OCI-LY7 (cell line): Measurements from ENCODE around the gene CLEC16A. TPM values are rescaled to one million over a fixed set of nuclear protein-coding genes. Genes with fewer than 3 reads are reported as not detected.

Experiments used
- BruUV-seq: library from RNA; stranded (reverse); fragments of 400-500 nt; replicated peaks from 2 replicates; lab custom pipeline; 2021; lab: Mats Ljungman, UMichigan
- CTCF ChIA-PET: fragments of 300-600 bp; sonication (Branson Sonifier 250); formaldehyde crosslinking; loops from one replicate; lab custom pipeline; 2022; ENCODE audit warnings: antibody characterized with exemption; ENCODE audit not compliant: unreplicated experiment; lab: Charles Lee
- POLR2A ChIA-PET: fragments of 300-600 bp; sonication (Branson Sonifier 250); formaldehyde crosslinking; loops from one replicate; lab custom pipeline; 2022; ENCODE audit warnings: antibody characterized with exemption; lab: Charles Lee
- DNase-seq: peaks from one replicate; pipeline ENCODE4 v3.0.0-alpha.2; 2015; ENCODE audit warnings: low spot score
- H2AFZ ChIP-seq: fragments of 200-600 bp; sonication (generic), shearing (Covaris generic); 2 replicates; pipeline ENCODE4 v1.6.1; 2014; ENCODE audit warnings: mild to moderate bottlenecking, antibody characterized with exemption, low read length, moderate library complexity
- H3K27ac ChIP-seq: fragments of 200-600 bp; sonication (generic); 2 replicates; pipeline ENCODE4 v1.5.1; 2014; ENCODE audit warnings: mixed run types, low read depth, mild to moderate bottlenecking, moderate library complexity, low read length, inconsistent platforms; ENCODE audit not compliant: poor library complexity, severe bottlenecking
- H3K36me3 ChIP-seq: fragments of 200-600 bp; sonication (generic); 2 replicates; pipeline ENCODE4 v1.6.1; 2014; ENCODE audit warnings: mild to moderate bottlenecking, antibody characterized with exemption, low read length, moderate library complexity, mixed read lengths; ENCODE audit not compliant: insufficient read depth
- H3K4me1 ChIP-seq: fragments of 200-600 bp; sonication (generic); 2 replicates; pipeline ENCODE4 v1.5.1; 2014; ENCODE audit warnings: mild to moderate bottlenecking, low read length; ENCODE audit not compliant: insufficient read depth, poor library complexity, severe bottlenecking
- H3K4me2 ChIP-seq: fragments of 200-600 bp; sonication (generic); 2 replicates; pipeline ENCODE4 v1.6.1; 2014; ENCODE audit warnings: mild to moderate bottlenecking, low read length
- H3K4me3 ChIP-seq: fragments of 200-600 bp; sonication (generic); 2 replicates; pipeline ENCODE4 v1.5.1; 2014; ENCODE audit warnings: mild to moderate bottlenecking, low read depth, low read length; ENCODE audit not compliant: poor library complexity, severe bottlenecking
- H3K79me2 ChIP-seq: fragments of 200-600 bp; sonication (generic); 2 replicates; pipeline ENCODE4 v1.6.1; 2016; ENCODE audit warnings: low read depth, mild to moderate bottlenecking, low read length, moderate library complexity, mixed read lengths; ENCODE audit not compliant: insufficient read depth
- H3K9me2 ChIP-seq: fragments of 200-600 bp; sonication (generic); 2 replicates; pipeline ENCODE4 v1.6.1; 2016; ENCODE audit warnings: mild to moderate bottlenecking, low read length, mixed read lengths; ENCODE audit not compliant: insufficient read depth
- H3K9me3 ChIP-seq: fragments of 200-600 bp; sonication (generic); 2 replicates; pipeline ENCODE4 v1.6.1; 2014; ENCODE audit warnings: mild to moderate bottlenecking, mixed run types, low read length, mixed read lengths
- H4K20me1 ChIP-seq: fragments of 200-600 bp; sonication (generic); 2 replicates; pipeline ENCODE4 v1.6.1; 2014; ENCODE audit warnings: mild to moderate bottlenecking, antibody characterized with exemption, low read length, moderate library complexity, mixed read lengths; ENCODE audit not compliant: insufficient read depth
- EZH2phosphoT487 ChIP-seq: fragments of 200-600 bp; sonication (generic); IDR thresholded peaks from 2 replicates; pipeline ENCODE4 v1.6.1; 2018; ENCODE audit warnings: low read depth, borderline replicate concordance, mild to moderate bottlenecking, mixed run types, antibody characterized with exemption, low read length, moderate library complexity, mixed read lengths
- intact Hi-C: fragments of 100-400 bp; cut with micrococcal nuclease; formaldehyde crosslinking; loops from one replicate; pipeline ENCODE4 v1.10.0; 2022; ENCODE audit not compliant: unreplicated experiment
- total RNA-seq, 2 experiments: library from RNA; depleted of rRNA in 1 of 2; stranded (reverse); fragments of >200 nt in 1 of 2; shearing (Covaris generic) in 1 of 2; gene quantifications; 2 replicates each; pipeline ENCODE4 v1.2.3, GENCODE V29; 2014 to 2022
- TF ChIP-seq, protein P1 (sequence below): fragments of 200-600 bp; sonication (generic); conservative IDR thresholded peaks from 2 replicates; pipeline ENCODE4 v1.5.1; 2014; ENCODE audit warnings: mild to moderate bottlenecking, antibody characterized with exemption, low read length, moderate library complexity, mixed read lengths

CLEC16A gene
- total RNA-seq, 2 experiments from 2014 or later, result 26.2 to 50.9 TPM

GRCh38 chr16:11126399-11127054 is 182.2 kb downstream of the CLEC16A start:
- peaks cover 57% of the 10 kb centered on the region; the same call in 1 of the 2 replicates for H3K36me3 ChIP-seq
- H3K79me2 ChIP-seq, result no peaks in the 10 kb centered on the region
- H4K20me1 ChIP-seq, result no peaks in the 10 kb centered on the region
- H3K9me3 ChIP-seq, result no peaks in the 10 kb centered on the region
- TF ChIP-seq, protein P1, sequence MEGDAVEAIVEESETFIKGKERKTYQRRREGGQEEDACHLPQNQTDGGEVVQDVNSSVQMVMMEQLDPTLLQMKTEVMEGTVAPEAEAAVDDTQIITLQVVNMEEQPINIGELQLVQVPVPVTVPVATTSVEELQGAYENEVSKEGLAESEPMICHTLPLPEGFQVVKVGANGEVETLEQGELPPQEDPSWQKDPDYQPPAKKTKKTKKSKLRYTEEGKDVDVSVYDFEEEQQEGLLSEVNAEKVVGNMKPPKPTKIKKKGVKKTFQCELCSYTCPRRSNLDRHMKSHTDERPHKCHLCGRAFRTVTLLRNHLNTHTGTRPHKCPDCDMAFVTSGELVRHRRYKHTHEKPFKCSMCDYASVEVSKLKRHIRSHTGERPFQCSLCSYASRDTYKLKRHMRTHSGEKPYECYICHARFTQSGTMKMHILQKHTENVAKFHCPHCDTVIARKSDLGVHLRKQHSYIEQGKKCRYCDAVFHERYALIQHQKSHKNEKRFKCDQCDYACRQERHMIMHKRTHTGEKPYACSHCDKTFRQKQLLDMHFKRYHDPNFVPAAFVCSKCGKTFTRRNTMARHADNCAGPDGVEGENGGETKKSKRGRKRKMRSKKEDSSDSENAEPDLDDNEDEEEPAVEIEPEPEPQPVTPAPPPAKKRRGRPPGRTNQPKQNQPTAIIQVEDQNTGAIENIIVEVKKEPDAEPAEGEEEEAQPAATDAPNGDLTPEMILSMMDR, result no peak
- no peak for TF ChIP-seq EZH2phosphoT487
- BruUV-seq, result no TSS peak
- H2AFZ ChIP-seq, result no peak overlapping the region
- DNase-seq, result no peak
- ChIA-PET POLR2A (no interaction called here), CTCF (no interaction called here)
- no peak overlapping the region for H3K4me3 ChIP-seq
- H3K27ac ChIP-seq, result no peak overlapping the region
- intact Hi-C loops, result no loop called here
- no peak overlapping the region for H3K4me2 ChIP-seq
- no peaks in the 10 kb centered on the region for H3K4me1 ChIP-seq
- no peaks in the 10 kb centered on the region for H3K9me2 ChIP-seq

GRCh38 chr16:11127610-11128195 is 183.3 kb downstream of the CLEC16A start:
- no peak overlapping the region for H2AFZ ChIP-seq
- TF ChIP-seq EZH2phosphoT487, result no peak
- TF ChIP-seq, protein P1, result no peak
- BruUV-seq, result no TSS peak
- no peaks in the 10 kb centered on the region for H4K20me1 ChIP-seq
- no peaks in the 10 kb centered on the region for H3K79me2 ChIP-seq
- POLR2A ChIA-PET, result no interaction called here
- no peak overlapping the region for H3K4me2 ChIP-seq
- peaks cover 48% of the 10 kb centered on the region; the same call in 1 of the 2 replicates for H3K36me3 ChIP-seq
- no peaks in the 10 kb centered on the region for H3K9me3 ChIP-seq
- no peak for DNase-seq
- no peaks in the 10 kb centered on the region for H3K4me1 ChIP-seq
- intact Hi-C loops, result no loop called here
- no peaks in the 10 kb centered on the region for H3K9me2 ChIP-seq
- H3K4me3 ChIP-seq, result no peak overlapping the region
- CTCF ChIA-PET, result no interaction called here
- no peak overlapping the region for H3K27ac ChIP-seq
